Sigmoid colon (tissue), 4 donors: ENCODE data around the gene TNFSF18.

Experiments used
- EP300 ChIP-seq, 4 donors: sonication (generic); formaldehyde crosslinking; IDR thresholded peaks; one replicate each; pipeline ENCODE4 v1.6.1; 2017; ENCODE audit warnings: antibody characterized with exemption in 4 of 4
- POLR2A ChIP-seq, 2 donors: fragments of 450-650 bp; IDR thresholded peaks; one replicate each; pipeline ENCODE4 v1.6.1; 2016; ENCODE audit warnings: antibody characterized with exemption in 2 of 2, mild to moderate bottlenecking in 2 of 2, moderate library complexity in 2 of 2
- POLR2AphosphoS5 ChIP-seq, 4 donors: sonication (generic); formaldehyde crosslinking; IDR thresholded peaks; one replicate each; pipeline ENCODE4 v1.6.1; 2017; ENCODE audit warnings: antibody characterized with exemption in 4 of 4
- TF ChIP-seq, protein P1 (sequence below), 4 experiments: fragments of 450-650 bp in 3 of 4; fragments of 200-600 bp in 1 of 4; IDR thresholded peaks; one replicate each; pipeline ENCODE4 v1.5.1; 2016 to 2019; ENCODE audit warnings: antibody characterized with exemption in 4 of 4, mild to moderate bottlenecking in 3 of 4, moderate library complexity in 2 of 4

- TF ChIP-seq, protein P1, sequence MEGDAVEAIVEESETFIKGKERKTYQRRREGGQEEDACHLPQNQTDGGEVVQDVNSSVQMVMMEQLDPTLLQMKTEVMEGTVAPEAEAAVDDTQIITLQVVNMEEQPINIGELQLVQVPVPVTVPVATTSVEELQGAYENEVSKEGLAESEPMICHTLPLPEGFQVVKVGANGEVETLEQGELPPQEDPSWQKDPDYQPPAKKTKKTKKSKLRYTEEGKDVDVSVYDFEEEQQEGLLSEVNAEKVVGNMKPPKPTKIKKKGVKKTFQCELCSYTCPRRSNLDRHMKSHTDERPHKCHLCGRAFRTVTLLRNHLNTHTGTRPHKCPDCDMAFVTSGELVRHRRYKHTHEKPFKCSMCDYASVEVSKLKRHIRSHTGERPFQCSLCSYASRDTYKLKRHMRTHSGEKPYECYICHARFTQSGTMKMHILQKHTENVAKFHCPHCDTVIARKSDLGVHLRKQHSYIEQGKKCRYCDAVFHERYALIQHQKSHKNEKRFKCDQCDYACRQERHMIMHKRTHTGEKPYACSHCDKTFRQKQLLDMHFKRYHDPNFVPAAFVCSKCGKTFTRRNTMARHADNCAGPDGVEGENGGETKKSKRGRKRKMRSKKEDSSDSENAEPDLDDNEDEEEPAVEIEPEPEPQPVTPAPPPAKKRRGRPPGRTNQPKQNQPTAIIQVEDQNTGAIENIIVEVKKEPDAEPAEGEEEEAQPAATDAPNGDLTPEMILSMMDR (IDR thresholded peaks at IDR 0.05), result no peak
- TF ChIP-seq POLR2A (IDR thresholded peaks at IDR 0.05), result no peak
- no peak for TF ChIP-seq POLR2AphosphoS5 (IDR thresholded peaks at IDR 0.05)
- TF ChIP-seq EP300 (IDR thresholded peaks at IDR 0.05), result no peak
Observed at GRCh38 chr1:173015629-173016028, 35.1 kb downstream of the TNFSF18 start.
